ENCODE data around the gene ADARB1.

The ADARB1 gene

DNA sequence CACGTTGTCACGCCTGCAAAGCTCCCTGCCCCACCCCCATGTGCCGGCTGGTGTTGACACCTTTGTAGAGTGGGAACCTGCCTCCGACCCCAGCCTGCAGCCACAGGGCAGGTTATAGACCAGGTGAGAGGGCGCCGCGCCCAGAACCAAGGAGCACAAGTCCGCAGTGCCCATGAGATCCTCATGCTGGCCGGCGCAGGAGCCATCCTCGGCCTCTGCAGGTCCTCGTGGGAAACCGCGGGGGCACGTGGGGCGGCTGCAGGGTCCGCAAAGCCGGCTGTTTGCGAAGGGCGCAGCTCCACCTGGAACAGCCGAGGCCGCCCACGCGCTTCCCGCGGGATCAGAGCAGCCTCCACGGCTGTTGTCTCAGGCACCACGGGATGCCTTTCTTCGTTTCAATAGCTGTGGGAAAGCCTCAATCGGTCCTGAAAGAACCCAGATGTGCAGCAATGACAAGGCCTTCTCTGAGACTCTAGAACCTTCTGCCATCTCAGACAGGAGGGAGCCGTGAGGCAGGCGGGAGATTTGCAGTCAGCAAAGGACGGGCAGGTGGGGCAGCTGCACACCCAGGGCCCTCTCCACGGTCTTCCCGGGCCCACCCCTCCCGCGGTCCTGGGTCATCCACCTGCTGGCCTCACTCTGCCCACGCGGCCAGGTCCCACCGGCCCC lies 183.4 kb downstream of the ADARB1 start:
- DNase-seq, result no peak

DNA sequence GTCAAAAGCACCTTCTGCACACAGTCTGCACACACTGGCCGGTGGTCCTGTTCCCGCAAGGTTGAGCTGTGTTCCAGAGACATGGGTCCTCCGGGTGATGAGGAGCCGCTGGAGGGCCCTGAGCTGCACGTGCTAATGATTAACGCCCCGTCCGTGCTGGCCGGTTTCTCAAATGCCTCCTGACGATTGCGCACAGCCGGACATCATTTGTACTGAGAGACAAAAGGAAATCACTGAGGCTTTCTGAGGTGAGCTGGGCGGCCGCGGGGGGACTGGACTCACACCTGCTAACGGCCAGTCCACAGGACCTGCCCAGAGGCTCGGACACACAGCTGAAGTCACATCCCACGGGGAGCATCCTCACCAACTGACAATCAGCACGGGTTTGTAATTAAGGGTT lies 184.1 kb downstream of the ADARB1 start:
- no peak for DNase-seq

GRCh38 chr21:45259206-45259840 lies 184.9 kb downstream of the ADARB1 start:
- DNase-seq, result no peak

- DNase-seq, result no peak
Observed at GRCh38 chr21:45260191-45260825, 185.9 kb downstream of the ADARB1 start.

GRCh38 chr21:45261093-45261492 lies 186.7 kb downstream of the ADARB1 start:
- no peak for DNase-seq

DNA sequence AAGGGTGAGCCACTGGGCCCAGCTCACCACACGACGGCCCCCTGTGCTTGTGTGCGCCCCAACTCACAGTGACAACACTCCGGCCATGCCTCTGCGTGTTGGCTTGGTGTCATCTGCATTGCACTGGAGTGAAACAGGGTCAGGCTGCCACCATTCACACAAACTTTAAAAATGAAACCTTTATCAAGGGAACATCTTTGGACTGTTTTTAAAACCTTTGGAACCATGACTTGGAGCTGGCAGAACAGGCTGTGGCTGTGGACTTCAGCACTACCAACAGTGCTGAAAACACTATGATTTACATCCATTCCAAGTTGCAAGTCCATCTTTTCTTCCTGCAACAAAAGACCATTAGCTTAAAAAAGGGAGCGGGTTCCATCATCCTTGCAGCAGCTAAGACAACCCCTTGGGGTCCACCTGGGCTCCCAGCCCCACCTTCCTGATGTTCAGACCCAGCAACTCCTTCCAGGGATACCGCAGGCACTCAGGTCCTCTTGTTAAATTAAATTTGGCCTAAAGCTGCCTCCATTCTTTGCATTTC lies 187.7 kb downstream of the ADARB1 start:
- DNase-seq, result no peak

GRCh38 chr21:45262616-45263015 lies 188.2 kb downstream of the ADARB1 start:
- no peak for DNase-seq

DNA sequence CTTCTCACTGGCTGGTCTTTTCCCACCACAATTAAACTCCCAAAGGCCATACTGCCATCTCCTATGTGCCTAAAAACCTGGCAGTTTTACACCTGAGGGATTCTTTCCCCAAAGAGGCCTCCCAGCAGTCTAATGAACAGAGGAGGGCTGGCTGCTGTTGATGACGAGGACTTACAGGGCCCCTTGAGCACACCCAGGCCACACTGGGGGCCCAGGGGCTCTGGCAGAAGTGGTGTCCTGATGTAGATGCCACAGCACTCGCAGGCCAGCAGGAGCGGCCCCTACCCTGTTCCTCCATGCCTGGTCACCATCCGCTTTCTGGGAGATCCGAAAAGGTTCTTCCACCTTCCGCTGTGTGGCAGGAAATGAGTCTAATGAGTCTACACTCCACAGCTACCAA lies 189.2 kb downstream of the ADARB1 start:
- DNase-seq, result no peak

- no peak for DNase-seq
Observed at GRCh38 chr21:45264146-45264911, 189.9 kb downstream of the ADARB1 start.

- no peak for DNase-seq
Observed at GRCh38 chr21:45264912-45265515, 190.6 kb downstream of the ADARB1 start.

DNA sequence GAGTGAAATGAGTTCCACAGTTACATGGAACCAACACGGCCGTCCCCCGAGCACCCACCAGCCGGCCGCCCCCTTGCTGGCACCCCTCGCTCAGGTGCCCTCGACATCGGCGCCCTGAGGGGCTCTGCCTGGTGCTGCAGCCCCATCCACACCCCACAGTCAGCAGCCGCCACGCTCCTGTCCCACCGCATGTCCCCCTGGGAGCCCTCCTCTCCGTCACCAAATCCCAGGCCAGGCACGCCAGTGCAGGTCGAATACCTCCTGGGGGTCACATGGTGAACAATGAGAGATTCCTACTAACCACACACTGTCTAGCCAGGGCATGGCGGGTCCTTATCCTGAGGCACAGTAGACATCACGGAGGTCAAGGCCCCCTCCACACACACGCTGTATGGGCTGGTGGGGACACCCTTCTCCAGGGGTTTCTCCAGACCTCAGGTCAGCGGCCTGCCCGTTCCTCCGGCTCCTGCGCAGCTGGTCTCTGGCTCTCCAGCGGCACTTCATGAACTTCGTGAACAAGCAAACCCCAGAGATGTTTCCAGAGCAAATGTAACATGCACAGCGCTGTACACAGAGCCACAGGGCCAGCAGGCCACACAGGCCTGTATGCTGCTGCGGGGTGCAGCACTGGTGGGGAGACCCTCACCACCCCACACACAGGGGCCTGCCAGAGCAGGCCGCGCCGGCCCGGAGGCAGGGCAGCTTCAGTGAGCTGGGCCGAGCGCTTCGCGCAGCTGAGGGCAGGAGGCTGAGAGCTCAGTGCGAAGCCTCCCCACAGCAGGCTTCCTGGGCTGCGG lies 191.5 kb downstream of the ADARB1 start:
- no peak for DNase-seq

DNA sequence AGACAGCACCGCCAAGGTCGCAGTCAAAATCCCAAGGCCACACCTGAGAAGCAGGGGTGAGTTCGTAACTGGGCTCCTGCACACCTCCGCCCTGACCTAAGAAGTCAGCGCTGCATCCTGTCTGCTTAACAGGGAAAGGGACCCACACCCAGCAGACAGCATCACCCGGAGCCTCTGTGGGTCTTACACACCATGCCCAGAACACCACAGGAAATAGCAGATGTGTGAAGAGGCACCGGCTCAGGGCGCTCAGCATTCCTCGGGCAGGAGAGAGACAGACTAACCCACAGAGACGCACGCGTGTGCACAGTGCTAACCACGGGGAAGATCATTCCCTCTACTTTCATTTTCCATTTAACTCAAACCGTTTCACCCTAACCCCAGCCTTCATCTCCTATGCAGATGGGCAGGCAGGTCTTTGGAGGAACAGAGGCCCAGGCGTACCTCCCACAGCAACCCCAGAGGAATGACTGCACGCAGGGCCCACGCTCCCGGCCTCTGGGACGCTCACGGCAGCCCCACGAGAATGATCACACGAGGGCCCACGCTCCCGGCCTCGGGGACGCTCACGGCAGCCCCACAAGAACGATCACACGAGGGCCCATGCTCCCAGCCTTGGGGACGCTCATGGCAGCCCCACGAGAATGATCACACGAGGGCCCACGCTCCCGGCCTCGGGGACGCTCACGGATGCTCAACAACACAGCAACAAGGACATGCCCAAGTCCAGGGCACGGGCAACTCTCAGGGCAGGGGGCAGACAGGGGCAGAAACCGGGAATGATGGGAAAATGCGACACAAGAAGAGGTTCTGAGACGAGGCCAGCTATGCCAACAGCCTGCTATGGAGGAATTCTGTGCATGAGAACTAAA lies 192.4 kb downstream of the ADARB1 start:
- peak; percentile 46 for DNase-seq

DNA sequence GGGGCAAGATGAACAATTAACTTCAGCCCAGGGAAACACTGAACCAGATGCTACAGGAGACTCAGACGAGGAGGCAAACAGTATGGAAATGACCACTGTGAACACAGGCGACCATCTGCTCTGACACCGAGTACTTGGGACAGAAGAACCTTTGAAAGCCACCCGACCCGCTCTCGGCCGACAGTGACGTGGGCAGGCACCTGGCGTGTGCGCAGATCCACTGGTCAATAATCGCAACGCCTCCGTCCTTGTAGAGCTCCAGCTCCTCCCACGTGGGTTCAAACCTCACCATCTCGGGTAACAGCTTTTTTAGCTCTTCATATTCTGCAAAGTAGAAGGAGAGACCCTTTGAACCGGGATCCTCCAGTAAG lies 193.0 kb downstream of the ADARB1 start:
- DNase-seq, result no peak

- DNase-seq, result no peak
Observed at GRCh38 chr21:45269861-45270260, 195.5 kb downstream of the ADARB1 start.

- DNase-seq, result no peak
Observed at GRCh38 chr21:45270306-45270821, 196.0 kb downstream of the ADARB1 start.

Measured in stimulated activated CD4-positive, alpha-beta T cell treated with anti-CD3 and anti-CD28 coated beads, Interleukin-1b, Interleukin-23, amount 100 ng/mL, for 48 hours (primary cell).